HepG2 (cell line): ENCODE results near the gene ACTRT2. TPM values are rescaled to one million over a fixed set of nuclear protein-coding genes. Genes with fewer than 3 reads are reported as not detected.

ENCODE experiments used
- BRCA1 ChIP-seq: sonication (generic); formaldehyde crosslinking; IDR thresholded peaks from 2 replicates; pipeline ENCODE4 v1.4.0; 2020; ENCODE audit warnings: missing genetic modification reagents
- DMTF1 ChIP-seq: sonication (generic); formaldehyde crosslinking; IDR thresholded peaks from 2 replicates; pipeline ENCODE4 v1.4.0; 2020; ENCODE audit warnings: mild to moderate bottlenecking, missing genetic modification reagents
- FOXK1 ChIP-seq: sonication (generic); formaldehyde crosslinking; IDR thresholded peaks from 2 replicates; pipeline ENCODE4 v1.4.0; 2020; ENCODE audit warnings: low read depth, missing genetic modification reagents, borderline replicate concordance
- FOXO1 ChIP-seq: sonication (generic); formaldehyde crosslinking; IDR thresholded peaks from 2 replicates; pipeline ENCODE4 v1.4.0; 2020; ENCODE audit warnings: missing genetic modification reagents
- HINFP ChIP-seq: sonication (generic); formaldehyde crosslinking; IDR thresholded peaks from 2 replicates; pipeline ENCODE4 v1.4.0; 2020; ENCODE audit warnings: low read depth, mild to moderate bottlenecking, missing genetic modification reagents
- HIVEP1 ChIP-seq: sonication (generic); formaldehyde crosslinking; IDR thresholded peaks from 2 replicates; pipeline ENCODE4 v1.4.0; 2020; ENCODE audit warnings: mild to moderate bottlenecking, missing genetic modification reagents
- HMG20B ChIP-seq: conservative IDR thresholded peaks from 2 replicates; pipeline ENCODE4 v1.6.1; 2016; ENCODE audit warnings: missing genetic modification reagents, missing compliant biosample characterization
- JDP2 ChIP-seq: sonication (generic); formaldehyde crosslinking; IDR thresholded peaks from 2 replicates; pipeline ENCODE4 v1.8.1; 2022; ENCODE audit warnings: missing genetic modification reagents, borderline replicate concordance
- MTF2 ChIP-seq: sonication (generic); formaldehyde crosslinking; IDR thresholded peaks from 2 replicates; pipeline ENCODE4 v1.5.0; 2020; ENCODE audit warnings: missing genetic modification reagents, borderline replicate concordance
- MZF1 ChIP-seq: sonication (generic); formaldehyde crosslinking; IDR thresholded peaks from 2 replicates; pipeline ENCODE4 v1.8.1; 2023; ENCODE audit warnings: mild to moderate bottlenecking, missing genetic modification reagents, borderline replicate concordance
- NFE2L1 ChIP-seq: sonication (generic); formaldehyde crosslinking; IDR thresholded peaks from 2 replicates; pipeline ENCODE4 v1.4.0; 2020; ENCODE audit warnings: missing genetic modification reagents, mild to moderate bottlenecking, borderline replicate concordance
- PLRG1 ChIP-seq: fragments of 450-650 bp; conservative IDR thresholded peaks from 2 replicates; pipeline ENCODE4 v1.6.1; 2016
- PRPF4 ChIP-seq: fragments of 200-400 bp; formaldehyde crosslinking; IDR thresholded peaks from 2 replicates; pipeline ENCODE4 v1.6.1; 2016; ENCODE audit warnings: low read length, low read depth; ENCODE audit not compliant: poor library complexity, severe bottlenecking
- REL ChIP-seq: sonication (generic); formaldehyde crosslinking; conservative IDR thresholded peaks from 2 replicates; pipeline ENCODE4 v1.8.0; 2022; ENCODE audit warnings: mild to moderate bottlenecking, missing genetic modification reagents, moderate library complexity
- SATB2 ChIP-seq: sonication (generic); formaldehyde crosslinking; IDR thresholded peaks from 2 replicates; pipeline ENCODE4 v1.5.0; 2020; ENCODE audit warnings: missing genetic modification reagents
- TRIM24 ChIP-seq: sonication (generic); formaldehyde crosslinking; IDR thresholded peaks from 2 replicates; pipeline ENCODE4 v1.8.0; 2022; ENCODE audit warnings: mild to moderate bottlenecking, missing genetic modification reagents
- YY1 ChIP-seq: IDR thresholded peaks from 2 replicates; pipeline ENCODE4 v1.6.1; 2011; ENCODE audit warnings: low read length, low read depth, moderate library complexity, mild to moderate bottlenecking; ENCODE audit not compliant: insufficient read depth, insufficient replicate concordance
- ZBTB33 ChIP-seq: sonication (generic); formaldehyde crosslinking; IDR thresholded peaks from 2 replicates; pipeline ENCODE4 v1.4.0; 2020; ENCODE audit warnings: missing genetic modification reagents
- ZKSCAN5 ChIP-seq: sonication (generic); formaldehyde crosslinking; IDR thresholded peaks from 2 replicates; pipeline ENCODE4 v1.5.1; 2020; ENCODE audit warnings: mild to moderate bottlenecking, missing genetic modification reagents
- ZNF34 ChIP-seq: sonication (generic); formaldehyde crosslinking; IDR thresholded peaks from 2 replicates; pipeline ENCODE4 v1.4.0; 2020; ENCODE audit warnings: mild to moderate bottlenecking, missing genetic modification reagents, borderline replicate concordance
- ZNF451 ChIP-seq: sonication (generic); formaldehyde crosslinking; IDR thresholded peaks from 2 replicates; pipeline ENCODE4 v1.5.0; 2020; ENCODE audit warnings: mild to moderate bottlenecking, missing genetic modification reagents
- ZNF614 ChIP-seq: IDR thresholded peaks from 2 replicates; pipeline ENCODE4 v1.6.1; 2018; ENCODE audit warnings: missing biosample characterization, missing genetic modification reagents, inconsistent platforms, borderline replicate concordance
- ZNF781 ChIP-seq: sonication (generic); formaldehyde crosslinking; IDR thresholded peaks from 2 replicates; pipeline ENCODE4 v1.5.1; 2020; ENCODE audit warnings: borderline replicate concordance, mild to moderate bottlenecking, missing genetic modification reagents; ENCODE audit errors: not compliant biosample characterization
- ZNF850 ChIP-seq: sonication (generic); formaldehyde crosslinking; conservative IDR thresholded peaks from 2 replicates; pipeline ENCODE4 v1.9.0; 2021; ENCODE audit warnings: mild to moderate bottlenecking, missing genetic modification reagents
- polyA plus RNA-seq, 8 experiments: library from polyadenylated mRNA; depleted of rRNA in 3 of 8; stranded (reverse) in 7 of 8; unstranded in 1 of 8; fragments of >200 nt; fragmentation: Illumina TruSeq in 4 of 8; extraction: Trizol in 4 of 8; gene quantifications; 2 replicates each; pipeline versions ENCODE4 v1.2.1 to v1.2.3, GENCODE V29; 2011 to 2016; ENCODE audit warnings: low read depth in 4 of 8, missing spikeins in 1 of 8, mixed read lengths in 1 of 8; ENCODE audit not compliant: insufficient read depth in 1 of 8
- total RNA-seq, 5 experiments: library from RNA; depleted of rRNA; stranded (reverse); fragments of >200 nt; fragmentation: Illumina TruSeq; extraction: Trizol; gene quantifications; 2 replicates each; pipeline ENCODE4 v1.2.3, GENCODE V29; 2016; ENCODE audit warnings: low read depth in 1 of 5

Gene ACTRT2
- total and polyA plus RNA-seq, 2 of the 13 experiments (the other 11 are each of a cell fraction or from before 2014, with no cell fraction given), result not detected

GRCh38 chr1:3070644-3071564 lies 49.6 kb downstream of the ACTRT2 start (continued):
- TF ChIP-seq NFE2L1 (CRISPR knock-in tag) (no peak; the same call in 1 of the 2 replicates), YY1 (no peak), TRIM24 (CRISPR knock-in tag) (no peak), SATB2 (CRISPR knock-in tag) (no peak), ZNF34 (no peak), ZNF781 (CRISPR knock-in tag) (no peak), MZF1 (CRISPR knock-in tag) (no peak), ZBTB33 (no peak), ZNF850 (0 out of 2 replicates have a peak, but pooled peaks have one; percentile 53), HINFP (CRISPR knock-in tag) (no peak; the same call in 1 of the 2 replicates), MTF2 (CRISPR knock-in tag) (peak; percentile 90; the same call in 1 of the 2 replicates), HIVEP1 (CRISPR knock-in tag) (no peak), REL (CRISPR knock-in tag) (no peak; the same call in 1 of the 2 replicates), DMTF1 (no peak), HMG20B (no peak), FOXK1 (CRISPR knock-in tag) (no peak), ZNF451 (peak; percentile 48; the same call in 1 of the 2 replicates), PRPF4 (no peak), ZNF614 (CRISPR knock-in tag) (no peak), FOXO1 (CRISPR knock-in tag) (peak; percentile 19; the same call in 1 of the 2 replicates), PLRG1 (no peak), JDP2 (CRISPR knock-in tag) (no peak), ZKSCAN5 (CRISPR knock-in tag) (no peak), BRCA1 (CRISPR knock-in tag) (peak; percentile 60; the same call in 1 of the 2 replicates)
